Fibroblast of pulmonary artery (primary cell): ENCODE measurements around the gene TRAIP.

Experiments used
- DNase-seq: peaks from one replicate; pipeline ENCODE4 v3.0.0-alpha.2; 2010; ENCODE audit warnings: low read depth
- H3K4me3 ChIP-seq: replicated peaks from 2 replicates; pipeline ENCODE4 v1.5.1; 2011; ENCODE audit warnings: low read depth, mild to moderate bottlenecking, control low read depth, low read length, moderate library complexity
- CTCF ChIP-seq: IDR thresholded peaks from 2 replicates; pipeline ENCODE4 v1.5.1; 2011; ENCODE audit warnings: mild to moderate bottlenecking, control low read depth, low read length, inconsistent platforms; ENCODE audit errors: missing control alignments

The TRAIP gene

DNA sequence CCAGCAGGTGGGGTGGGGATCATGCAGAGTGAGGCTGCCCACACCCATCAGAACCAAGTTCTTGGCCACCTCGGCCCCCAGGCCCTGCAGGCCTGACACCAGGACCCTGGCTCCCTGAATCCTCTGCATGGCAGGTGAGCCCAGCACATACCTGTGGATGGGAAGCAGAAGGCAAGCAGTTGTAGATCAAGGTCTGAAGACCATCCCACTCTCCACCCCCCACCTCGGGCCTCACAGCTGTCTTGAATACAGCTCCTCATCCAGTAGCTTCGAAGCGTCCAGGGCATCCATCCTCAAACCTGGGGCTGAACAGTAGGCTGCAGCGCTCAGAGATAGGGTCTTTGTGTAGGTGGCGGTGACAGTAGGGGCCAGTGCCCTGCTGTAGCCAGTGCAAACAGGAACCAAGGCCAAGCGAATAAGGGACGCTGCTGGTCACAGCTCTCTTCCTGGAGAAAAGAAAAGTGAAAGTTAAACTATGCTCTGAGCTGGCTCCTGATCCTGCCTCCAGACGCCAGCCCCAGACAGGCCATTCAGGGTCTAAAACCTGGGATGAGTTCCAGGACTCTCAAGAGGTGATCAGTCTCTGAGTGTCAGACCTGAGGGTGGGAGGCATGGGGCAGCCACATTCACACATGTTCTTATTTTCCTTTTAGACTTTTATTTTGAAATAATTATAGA is 42.7 kb downstream of the TRAIP start, which contains the start of gene UBA7:
Gene UBA7 (minus strand): TSS at position 457 of the 678 bp plus-strand sequence. CDS start 166 bp downstream, at position 291.
- no peak for TF ChIP-seq CTCF
- peak within 1 kb of the TSS; percentile 65 for H3K4me3 ChIP-seq
- DNase-seq = peak; percentile 79

DNA sequence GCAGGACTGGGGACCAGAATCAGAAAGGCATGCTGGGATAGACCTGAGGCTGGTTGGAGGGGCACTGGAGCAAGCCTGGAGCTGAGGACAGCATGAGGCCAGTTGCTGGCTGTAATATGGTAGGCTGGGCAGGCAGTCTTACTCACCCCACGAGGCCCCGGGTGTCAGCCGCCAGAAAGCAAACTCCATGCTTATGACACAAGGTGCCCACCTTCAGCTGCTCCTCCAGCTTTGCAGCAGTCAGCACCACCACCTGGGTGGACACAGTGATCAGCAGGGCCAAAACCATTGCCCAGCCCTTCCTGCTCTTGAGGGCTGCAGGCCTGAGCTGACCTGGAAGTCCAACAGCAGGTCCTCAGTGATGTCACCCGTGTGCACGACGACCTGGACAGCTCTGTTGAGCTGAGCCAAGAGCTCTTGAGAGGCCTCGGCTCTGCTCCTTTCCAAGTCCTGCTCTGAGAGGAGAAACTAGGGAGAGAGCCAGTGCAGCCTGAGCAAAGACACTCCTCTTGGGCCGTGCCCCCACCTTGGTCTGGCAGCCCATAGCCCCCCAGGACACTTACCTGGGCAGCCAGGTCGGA is 43.4 kb downstream of the TRAIP start:
- peak overlapping the region; percentile 65 for H3K4me3 ChIP-seq
- DNase-seq = no peak
- TF ChIP-seq CTCF = no peak

DNA sequence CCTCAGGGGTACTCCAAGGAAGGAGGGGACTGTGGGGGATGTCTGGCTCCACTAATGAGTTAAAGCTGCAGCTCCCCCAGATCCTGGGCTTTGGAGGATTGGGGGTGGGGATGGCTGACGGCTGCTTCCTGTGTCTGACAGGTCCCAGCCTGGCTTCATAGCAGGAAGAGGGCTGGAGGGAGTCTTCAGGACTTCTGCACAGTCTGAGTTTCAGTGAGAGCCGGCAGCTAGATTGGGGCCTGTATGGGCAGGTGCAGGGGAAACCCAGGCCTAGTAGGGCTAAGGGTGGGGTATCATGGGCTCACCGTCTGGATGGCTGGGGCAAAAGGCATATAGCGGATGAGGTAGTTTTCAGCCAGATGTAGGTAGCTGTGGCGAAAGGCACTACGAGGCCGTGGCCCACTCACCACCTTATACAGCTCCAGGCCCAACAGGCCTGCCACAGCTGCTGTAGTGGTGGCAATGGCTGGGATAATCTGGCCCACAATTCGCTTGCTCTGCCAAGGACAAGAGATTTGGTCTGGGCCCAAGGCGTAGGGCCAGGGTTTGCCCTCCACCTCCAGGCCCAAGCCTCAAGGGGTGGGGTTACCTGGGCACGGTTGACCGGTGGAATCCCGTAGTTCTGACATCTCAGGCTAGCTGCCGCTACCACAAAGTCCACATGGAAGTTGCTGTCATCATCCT is 48.8 kb downstream of the TRAIP start:
- H3K4me3 ChIP-seq = no peak overlapping the region
- DNase-seq = peak; percentile 53

DNA sequence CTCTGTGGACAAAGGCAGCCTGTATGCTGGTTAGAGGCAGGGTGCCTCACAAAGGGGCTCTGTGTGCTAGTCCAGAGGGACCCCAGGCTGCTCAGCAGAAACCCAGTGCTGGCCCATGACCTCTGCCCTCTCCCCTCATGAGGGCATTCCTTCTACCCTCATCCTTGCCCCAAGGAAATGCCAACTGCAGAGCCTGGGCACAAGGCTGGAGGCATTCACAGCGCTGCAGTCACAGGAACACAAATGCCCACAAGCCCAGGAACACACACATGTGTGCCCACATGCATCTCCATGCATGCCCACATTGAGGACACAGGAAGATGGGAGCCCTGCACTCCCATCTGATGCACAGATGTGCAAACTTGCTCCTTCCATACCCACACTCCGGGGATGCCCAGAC is 49.5 kb downstream of the TRAIP start:
- no peak overlapping the region for H3K4me3 ChIP-seq
- no peak for TF ChIP-seq CTCF
- no peak for DNase-seq

More for the DNA sequence above, 48.8 kb downstream of the TRAIP start:
- TF ChIP-seq CTCF = no peak

- peak overlapping the region; percentile 82 for H3K4me3 ChIP-seq
- peak; percentile 88 for DNase-seq
- no peak for TF ChIP-seq CTCF
Observed at GRCh38 chr3:49805897-49806701, 50.3 kb downstream of the TRAIP start.

DNA sequence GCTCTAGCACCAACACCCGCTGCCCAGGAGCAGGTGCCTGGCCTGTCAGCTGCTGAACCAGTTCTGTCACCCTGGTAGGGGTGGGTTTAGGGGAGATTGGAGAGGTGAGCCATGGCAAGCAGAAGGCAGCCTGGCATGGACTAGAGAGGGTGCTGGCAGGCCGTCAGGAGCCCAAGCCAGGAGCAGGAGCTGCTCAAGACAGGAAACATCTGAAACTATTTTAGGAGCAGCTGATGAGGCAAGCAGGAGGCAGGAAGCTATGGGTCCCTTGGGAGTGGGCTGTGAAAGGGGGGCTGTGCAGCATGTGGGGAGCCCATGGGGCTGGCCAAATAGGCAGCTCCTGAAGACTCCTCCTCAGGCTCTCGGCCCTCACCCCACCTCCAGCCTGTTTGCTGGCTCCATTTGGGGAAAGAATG is 51.0 kb downstream of the TRAIP start:
- TF ChIP-seq CTCF = no peak
- peak overlapping the region; percentile 82 for H3K4me3 ChIP-seq
- DNase-seq = peak; percentile 97
